BLaER1 (cell line): ENCODE measurements around the gene BFSP1.

Experiments
- H3K27ac ChIP-seq: shearing (Covaris generic); formaldehyde crosslinking; 2 replicates; pipeline ENCODE4 v1.8.1; 2022
- H3K27me3 ChIP-seq: shearing (Covaris generic); formaldehyde crosslinking; 2 replicates; pipeline ENCODE4 v1.8.1; 2022
- H3K36me3 ChIP-seq: shearing (Covaris generic); formaldehyde crosslinking; 2 replicates; pipeline ENCODE4 v1.8.1; 2022
- H3K4me1 ChIP-seq: shearing (Covaris generic); formaldehyde crosslinking; 2 replicates; pipeline ENCODE4 v1.8.1; 2022
- H3K4me2 ChIP-seq: shearing (Covaris generic); formaldehyde crosslinking; 2 replicates; pipeline ENCODE4 v1.8.1; 2022
- H3K4me3 ChIP-seq: shearing (Covaris generic); formaldehyde crosslinking; 2 replicates; pipeline ENCODE4 v1.8.1; 2022
- H3K9ac ChIP-seq: shearing (Covaris generic); formaldehyde crosslinking; 2 replicates; pipeline ENCODE4 v1.8.1; 2022
- H3K9me3 ChIP-seq: shearing (Covaris generic); formaldehyde crosslinking; 2 replicates; pipeline ENCODE4 v1.8.1; 2022
- H4K20me1 ChIP-seq: shearing (Covaris generic); formaldehyde crosslinking; 2 replicates; pipeline ENCODE4 v1.8.1; 2022
- Cebpa-rat ChIP-seq: shearing (Covaris generic); IDR thresholded peaks from 2 replicates; pipeline ENCODE4 v1.8.1; 2022

BFSP1 gene

GRCh38 chr20:17558154-17558940 is 27.2 kb upstream of the BFSP1 start:
- no peak overlapping the region for H3K4me3 ChIP-seq
- no peak overlapping the region for H3K4me2 ChIP-seq
- TF ChIP-seq Cebpa-rat, result no peak
- no peaks in the 10 kb centered on the region for H3K27me3 ChIP-seq
- H3K9ac ChIP-seq, result no peak overlapping the region
- no peaks in the 10 kb centered on the region for H3K4me1 ChIP-seq
- H4K20me1 ChIP-seq, result no peaks in the 10 kb centered on the region
- H3K36me3 ChIP-seq, result no peaks in the 10 kb centered on the region
- no peaks in the 10 kb centered on the region for H3K9me3 ChIP-seq
- no peak overlapping the region for H3K27ac ChIP-seq

GRCh38 chr20:17557675-17558006 is 26.5 kb upstream of the BFSP1 start:
- no peaks in the 10 kb centered on the region for H3K27me3 ChIP-seq
- no peak overlapping the region for H3K4me3 ChIP-seq
- no peak overlapping the region for H3K27ac ChIP-seq
- H4K20me1 ChIP-seq, result no peaks in the 10 kb centered on the region
- TF ChIP-seq Cebpa-rat, result no peak
- no peaks in the 10 kb centered on the region for H3K4me1 ChIP-seq
- H3K36me3 ChIP-seq, result no peaks in the 10 kb centered on the region
- no peak overlapping the region for H3K9ac ChIP-seq
- no peaks in the 10 kb centered on the region for H3K9me3 ChIP-seq
- no peak overlapping the region for H3K4me2 ChIP-seq

- Histone ChIP-seq H3K27ac (no peak overlapping the region), H3K4me1 (no peaks in the 10 kb centered on the region), H4K20me1 (no peaks in the 10 kb centered on the region), H3K27me3 (no peaks in the 10 kb centered on the region), H3K36me3 (no peaks in the 10 kb centered on the region), H3K9me3 (no peaks in the 10 kb centered on the region), H3K4me2 (no peak overlapping the region), H3K4me3 (no peak overlapping the region), H3K9ac (no peak overlapping the region)
- TF ChIP-seq Cebpa-rat, result no peak
Observed at GRCh38 chr20:17556837-17557674, 25.9 kb upstream of the BFSP1 start.

GRCh38 chr20:17555106-17555505 is 23.9 kb upstream of the BFSP1 start:
- Histone ChIP-seq H3K9ac (no peak overlapping the region), H3K27me3 (no peaks in the 10 kb centered on the region), H3K36me3 (no peaks in the 10 kb centered on the region), H3K4me3 (no peak overlapping the region), H3K4me2 (no peak overlapping the region), H3K4me1 (no peaks in the 10 kb centered on the region), H3K27ac (no peak overlapping the region), H4K20me1 (no peaks in the 10 kb centered on the region), H3K9me3 (no peaks in the 10 kb centered on the region)
- no peak for TF ChIP-seq Cebpa-rat

- H4K20me1 ChIP-seq, result no peaks in the 10 kb centered on the region
- no peak overlapping the region for H3K9ac ChIP-seq
- no peaks in the 10 kb centered on the region for H3K9me3 ChIP-seq
- TF ChIP-seq Cebpa-rat, result no peak
- no peaks in the 10 kb centered on the region for H3K27me3 ChIP-seq
- no peak overlapping the region for H3K4me2 ChIP-seq
- no peak overlapping the region for H3K27ac ChIP-seq
- no peaks in the 10 kb centered on the region for H3K36me3 ChIP-seq
- no peaks in the 10 kb centered on the region for H3K4me1 ChIP-seq
- H3K4me3 ChIP-seq, result no peak overlapping the region
Observed at GRCh38 chr20:17549131-17549530, 18.0 kb upstream of the BFSP1 start.

GRCh38 chr20:17545127-17545526 is 13.9 kb upstream of the BFSP1 start:
- Histone ChIP-seq H3K9me3 (no peaks in the 10 kb centered on the region), H3K36me3 (no peaks in the 10 kb centered on the region), H3K4me2 (no peak overlapping the region), H3K27me3 (no peaks in the 10 kb centered on the region), H3K4me1 (no peaks in the 10 kb centered on the region), H3K4me3 (no peak overlapping the region), H3K27ac (no peak overlapping the region), H4K20me1 (no peaks in the 10 kb centered on the region), H3K9ac (no peak overlapping the region)
- TF ChIP-seq Cebpa-rat, result no peak

GRCh38 chr20:17543531-17544131 is 12.5 kb upstream of the BFSP1 start:
- H3K4me3 ChIP-seq, result no peak overlapping the region
- no peaks in the 10 kb centered on the region for H3K36me3 ChIP-seq
- H3K9me3 ChIP-seq, result no peaks in the 10 kb centered on the region
- no peak for TF ChIP-seq Cebpa-rat
- no peak overlapping the region for H3K9ac ChIP-seq
- no peaks in the 10 kb centered on the region for H4K20me1 ChIP-seq
- H3K27me3 ChIP-seq, result no peaks in the 10 kb centered on the region
- H3K4me2 ChIP-seq, result no peak overlapping the region
- peaks cover 5% of the 10 kb centered on the region for H3K4me1 ChIP-seq
- H3K27ac ChIP-seq, result no peak overlapping the region

GRCh38 chr20:17542993-17543412 is 11.8 kb upstream of the BFSP1 start:
- TF ChIP-seq Cebpa-rat, result no peak
- H3K4me3 ChIP-seq, result no peak overlapping the region
- H4K20me1 ChIP-seq, result no peaks in the 10 kb centered on the region
- H3K4me2 ChIP-seq, result no peak overlapping the region
- H3K27ac ChIP-seq, result no peak overlapping the region
- H3K9me3 ChIP-seq, result no peaks in the 10 kb centered on the region
- no peaks in the 10 kb centered on the region for H3K27me3 ChIP-seq
- H3K36me3 ChIP-seq, result no peaks in the 10 kb centered on the region
- H3K9ac ChIP-seq, result no peak overlapping the region
- peaks cover 11% of the 10 kb centered on the region for H3K4me1 ChIP-seq

- Histone ChIP-seq H3K4me2 (no peak overlapping the region), H3K9ac (no peak overlapping the region), H3K27me3 (no peaks in the 10 kb centered on the region)
Observed at GRCh38 chr20:17542481-17542880, 11.3 kb upstream of the BFSP1 start.

GRCh38 chr20:17541996-17542395 is 10.8 kb upstream of the BFSP1 start:
- Histone ChIP-seq H3K9ac (no peak overlapping the region), H3K4me1 (peaks cover 21% of the 10 kb centered on the region), H4K20me1 (no peaks in the 10 kb centered on the region), H3K36me3 (no peaks in the 10 kb centered on the region), H3K4me2 (no peak overlapping the region), H3K27me3 (no peaks in the 10 kb centered on the region), H3K4me3 (no peak overlapping the region), H3K9me3 (no peaks in the 10 kb centered on the region), H3K27ac (no peak overlapping the region)
- TF ChIP-seq Cebpa-rat, result no peak

More at GRCh38 chr20:17542481-17542880, 11.3 kb upstream of the BFSP1 start:
- no peaks in the 10 kb centered on the region for H4K20me1 ChIP-seq
- H3K4me3 ChIP-seq, result no peak overlapping the region
- no peak overlapping the region for H3K27ac ChIP-seq
- TF ChIP-seq Cebpa-rat, result no peak
- no peaks in the 10 kb centered on the region for H3K9me3 ChIP-seq
- peaks cover 16% of the 10 kb centered on the region for H3K4me1 ChIP-seq
- no peaks in the 10 kb centered on the region for H3K36me3 ChIP-seq
